Adrenal gland (tissue), 5 donors: ENCODE measurements around the gene OR51A2.

Source experiments
- CTCF ChIP-seq, 6 experiments: fragments of 450-650 bp in 4 of 6; fragments of 200-600 bp in 2 of 6; sonication (generic) in 1 of 6; IDR thresholded peaks; 1 replicate in 5 of 6; 2 replicates in 1 of 6; pipeline versions ENCODE4 v1.5.1 to v1.8.0; 2016 to 2021; ENCODE audit warnings: antibody characterized with exemption in 6 of 6, mild to moderate bottlenecking in 2 of 6, moderate library complexity in 1 of 6
- POLR2A ChIP-seq, 2 donors: fragments of 450-650 bp; IDR thresholded peaks; one replicate each; pipeline ENCODE4 v1.6.1; 2017; ENCODE audit warnings: antibody characterized with exemption in 2 of 2, mild to moderate bottlenecking in 2 of 2, moderate library complexity in 1 of 2
- donor health status: DM: no; HTN: no; CAD: no.

- no peak for TF ChIP-seq POLR2A (IDR thresholded peaks at IDR 0.05)
- peak; percentile 36 to 56 (median 48) for TF ChIP-seq CTCF (IDR thresholded peaks at IDR 0.05)
Measured at GRCh38 chr11:5004424-5005274, 49.1 kb upstream of the OR51A2 start.
